Right renal cortex interstitium (tissue), 3 donors: ENCODE measurements around the gene ZNF485. TPM values are rescaled to one million over a fixed set of nuclear protein-coding genes. Genes with fewer than 3 reads are reported as not detected.
A peak's percentile ranks its signal among the peaks of the same experiment; 100 is the strongest.
"Not testable (repeated sequence)": the region's sequence is repeated elsewhere in the genome, so short reads cannot be mapped to it uniquely, and the experiment has no call there.

Experiments used
- DNase-seq, 3 donors: peaks; one replicate each; pipeline ENCODE4 v3.0.0-alpha.2; 2013; ENCODE audit warnings: low read depth in 3 of 3, low spot score in 2 of 3
- polyA plus RNA-seq, 3 donors: library from polyadenylated mRNA; unstranded; fragments of 120-200 nt; gene quantifications; one replicate each; pipeline ENCODE4 v1.2.1, GENCODE V29; 2013; ENCODE audit not compliant: insufficient read length in 3 of 3

The ZNF485 gene
- polyA plus RNA-seq, 3 donors = 4.8 to 5.1 (median 4.9) TPM

- not testable (repeated sequence) for DNase-seq
These were observed 4.7 kb upstream of the ZNF485 start for GRCh38 chr10:43601576-43601975.

GRCh38 chr10:43605850-43606322 is 352 bp upstream of the ZNF485 start:
- no peak for DNase-seq

- no peak for DNase-seq
These were observed 948 bp downstream of the ZNF485 start for GRCh38 chr10:43607199-43607573.

- no peak for DNase-seq
These were observed 4.4 kb downstream of the ZNF485 start for GRCh38 chr10:43610636-43611035.

- no peak for DNase-seq
These were observed 10.6 kb downstream of the ZNF485 start for GRCh38 chr10:43616697-43617370.

- no peak for DNase-seq
These were observed 13.1 kb downstream of the ZNF485 start for GRCh38 chr10:43619368-43619767.

GRCh38 chr10:43622038-43622437 is 15.8 kb downstream of the ZNF485 start:
- no peak for DNase-seq

- DNase-seq = no peak
These were observed 17.1 kb downstream of the ZNF485 start for GRCh38 chr10:43623351-43623750.

GRCh38 chr10:43627942-43628341 is 21.7 kb downstream of the ZNF485 start:
- DNase-seq = no peak

- no peak for DNase-seq
These were observed 22.7 kb downstream of the ZNF485 start for GRCh38 chr10:43628956-43629355.

- not testable (repeated sequence) for DNase-seq
These were observed 29.6 kb downstream of the ZNF485 start for GRCh38 chr10:43635816-43636215.

GRCh38 chr10:43640603-43641002 is 34.4 kb downstream of the ZNF485 start:
- no peak for DNase-seq

GRCh38 chr10:43644252-43644651 is 38.0 kb downstream of the ZNF485 start:
- no peak for DNase-seq

GRCh38 chr10:43645866-43646265 is 39.6 kb downstream of the ZNF485 start:
- no peak for DNase-seq

GRCh38 chr10:43647576-43647975 is 41.3 kb downstream of the ZNF485 start:
- no peak for DNase-seq

GRCh38 chr10:43648095-43648397 is 41.8 kb downstream of the ZNF485 start:
- no peak for DNase-seq

GRCh38 chr10:43648398-43649184 is 42.4 kb downstream of the ZNF485 start, which contains the start of gene ZNF32:
Gene ZNF32 (minus strand): TSS chr10:43648881. CDS start chr10:43646133, 2,748 bp downstream.
- DNase-seq = peak in 2 of 3 donors; percentile 74 to 76

GRCh38 chr10:43649185-43649523 is 42.9 kb downstream of the ZNF485 start:
- peak in 1 of 3 donors; percentile 41 for DNase-seq

- no peak for DNase-seq
These were observed 47.5 kb downstream of the ZNF485 start for GRCh38 chr10:43653746-43654145.

GRCh38 chr10:43655311-43655710 is 49.1 kb downstream of the ZNF485 start:
- no peak for DNase-seq

GRCh38 chr10:43658227-43658626 is 52.0 kb downstream of the ZNF485 start:
- DNase-seq = no peak

- no peak for DNase-seq
These were observed 58.8 kb downstream of the ZNF485 start for GRCh38 chr10:43665054-43665453.
